ENCODE measurements around the gene MICALL1.

- no peak for TF ChIP-seq CTCF (IDR thresholded peaks at IDR 0.05)
- no peak for TF ChIP-seq POLR2AphosphoS5 (IDR thresholded peaks at IDR 0.05)
- TF ChIP-seq EP300 (IDR thresholded peaks at IDR 0.05; ENCODE audit: low read depth) = no peak
- no peak for TF ChIP-seq POLR2A (IDR thresholded peaks at IDR 0.05)
These were observed 389 bp downstream of the MICALL1 start for GRCh38 chr22:37906364-37907008.

All from transverse colon (tissue), 4 donors.